WTC11 (cell line): Measurements from ENCODE around the gene CASTOR2.
"Not testable (repeated sequence)": the region's sequence is repeated elsewhere in the genome, so short reads cannot be mapped to it uniquely, and the experiment has no call there.

Experiments
- CTCF ChIP-seq: fragments of 200-600 bp; IDR thresholded peaks from 2 replicates; pipeline ENCODE4 v1.8.0; 2022; ENCODE audit warnings: antibody characterized with exemption
- ETV6 ChIP-seq: sonication (generic); formaldehyde crosslinking; IDR thresholded peaks from 2 replicates; pipeline ENCODE4 v1.8.1; 2022; ENCODE audit warnings: mild to moderate bottlenecking, missing genetic modification reagents
- MAX ChIP-seq: sonication (generic); formaldehyde crosslinking; IDR thresholded peaks from 2 replicates; pipeline ENCODE4 v1.8.0; 2022; ENCODE audit warnings: mild to moderate bottlenecking, missing genetic modification reagents
- PREB ChIP-seq: sonication (generic); formaldehyde crosslinking; IDR thresholded peaks from 2 replicates; pipeline ENCODE4 v1.8.1; 2022; ENCODE audit warnings: mild to moderate bottlenecking, missing genetic modification reagents, moderate library complexity, borderline replicate concordance
- RELA ChIP-seq: sonication (generic); formaldehyde crosslinking; IDR thresholded peaks from 2 replicates; pipeline ENCODE4 v1.8.1; 2022; ENCODE audit warnings: missing genetic modification reagents, mild to moderate bottlenecking, borderline replicate concordance

GRCh38 chr7:74953774-74954173, 10.7 kb upstream of the CASTOR2 start:
- TF ChIP-seq ETV6 (CRISPR knock-in tag); CTCF; PREB (CRISPR knock-in tag); MAX (CRISPR knock-in tag); RELA (CRISPR knock-in tag): not testable (repeated sequence)
